HCT116 (cell line): ENCODE data around the gene SAG. TPM values are rescaled to one million over a fixed set of nuclear protein-coding genes. Genes with fewer than 3 reads are reported as not detected.

Source experiments
- ATAC-seq: fragments of 200-7000 bp; cut with Tn5 transposase; 2 replicates; pipeline ENCODE4 v1.9.1; 2020; ENCODE audit warnings: mild to moderate bottlenecking, moderate library complexity
- BruUV-seq: library from RNA; stranded (reverse); fragments of 400-500 nt; replicated peaks from 2 replicates; lab custom pipeline; 2021; lab: Mats Ljungman, UMichigan
- CTCF ChIA-PET: fragments of 300-600 bp; sonication (Branson Sonifier 250); formaldehyde crosslinking; loops from one replicate; lab custom pipeline; 2021; ENCODE audit warnings: antibody characterized with exemption; lab: Charles Lee
- POLR2A ChIA-PET: fragments of 300-600, 350-600 bp; sonication (Branson Sonifier 250); formaldehyde crosslinking; loops from one replicate; lab custom pipeline; 2021; ENCODE audit warnings: antibody characterized with exemption; lab: Charles Lee
- RAD21 ChIA-PET, 2 experiments: fragments of 300-600 bp; sonication (Branson Sonifier 250); formaldehyde crosslinking; loops; one replicate each; lab custom pipeline; 2023; ENCODE audit warnings: low total read pairs in 2 of 2; ENCODE audit not compliant: uncharacterized antibody in 2 of 2, unreplicated experiment in 2 of 2, low non-redundant PET in 1 of 2; lab: Charles Lee
- DNase-seq: peaks from one replicate; pipeline ENCODE4 v3.0.0-alpha.2; 2010; ENCODE audit warnings: low read depth, low spot score
- H2AFZ ChIP-seq: fragments of 200-600 bp; shearing (Covaris generic), sonication (generic); 2 replicates; pipeline ENCODE4 v1.6.1; 2017; ENCODE audit warnings: low read depth, mixed run types, mixed read lengths, antibody characterized with exemption, low read length; ENCODE audit not compliant: poor library complexity, severe bottlenecking
- H3K27ac ChIP-seq: 2 replicates; pipeline ENCODE4 v1.5.1; 2012; ENCODE audit warnings: low read depth, low read length
- H3K27me3 ChIP-seq: fragments of 200-600 bp; sonication (generic); 2 replicates; pipeline ENCODE4 v1.6.1; 2016; ENCODE audit warnings: mixed run types, low read length, mixed read lengths; ENCODE audit not compliant: insufficient read depth
- H3K36me3 ChIP-seq, 2 experiments: fragments of 200-500 bp in 1 of 2; fragments of 200-600 bp in 1 of 2; sonication (Bioruptor generic) in 1 of 2; sonication (generic) in 1 of 2; 2 replicates each; pipeline versions ENCODE4 v1.5.1 to v1.6.1; 2014 to 2016; ENCODE audit warnings: low read length in 2 of 2, inconsistent platforms in 1 of 2, mixed read lengths in 1 of 2, mixed run types in 1 of 2; ENCODE audit not compliant: insufficient read depth in 2 of 2, control insufficient read depth in 1 of 2
- H3K4me1 ChIP-seq, 2 experiments: fragments of 200-600 bp in 1 of 2; sonication (generic) in 1 of 2; 2 replicates each; pipeline versions ENCODE4 v1.5.1 to v1.6.1; 2012 to 2017; ENCODE audit warnings: low read length in 2 of 2, inconsistent platforms in 1 of 2, mild to moderate bottlenecking in 1 of 2, mixed read lengths in 1 of 2, mixed run types in 1 of 2, moderate library complexity in 1 of 2; ENCODE audit not compliant: insufficient read depth in 2 of 2, control insufficient read depth in 1 of 2
- H3K4me2 ChIP-seq: fragments of 200-600 bp; sonication (generic); 2 replicates; pipeline ENCODE4 v1.6.1; 2017; ENCODE audit warnings: mixed run types, low read length, mixed read lengths
- H3K4me3 ChIP-seq, 2 experiments: fragments of 200-600 bp in 1 of 2; sonication (generic) in 1 of 2; replicated peaks in 1 of 2; 2 replicates each; pipeline ENCODE4 v1.5.1; 2011 to 2016; ENCODE audit warnings: low read length in 2 of 2, control low read depth in 1 of 2, low read depth in 1 of 2, mild to moderate bottlenecking in 1 of 2, mixed read lengths in 1 of 2, mixed run types in 1 of 2
- H3K79me2 ChIP-seq: fragments of 200-600 bp; sonication (generic); 2 replicates; pipeline ENCODE4 v1.6.1; 2017; ENCODE audit warnings: mild to moderate bottlenecking, mixed run types, low read length, moderate library complexity, mixed read lengths; ENCODE audit not compliant: insufficient read depth
- H3K9ac ChIP-seq: fragments of 200-600 bp; sonication (generic); 2 replicates; pipeline ENCODE4 v1.6.1; 2016; ENCODE audit warnings: low read length, mixed read lengths
- H3K9me2 ChIP-seq: fragments of 200-600 bp; sonication (generic), shearing (Covaris generic); 2 replicates; pipeline ENCODE4 v1.6.1; 2017; ENCODE audit warnings: mixed run types, mild to moderate bottlenecking, moderate library complexity; ENCODE audit not compliant: insufficient read depth
- H3K9me3 ChIP-seq, 2 experiments: fragments of 200-500 bp in 1 of 2; fragments of 200-600 bp in 1 of 2; sonication (Bioruptor generic) in 1 of 2; sonication (generic) in 1 of 2; 2 replicates each; pipeline ENCODE4 v1.6.1; 2014 to 2017; ENCODE audit warnings: low read length in 2 of 2, mixed read lengths in 2 of 2, inconsistent platforms in 1 of 2, low read depth in 1 of 2, mild to moderate bottlenecking in 1 of 2, mixed run types in 1 of 2, moderate library complexity in 1 of 2; ENCODE audit not compliant: control insufficient read depth in 1 of 2, insufficient read depth in 1 of 2
- H4K20me1 ChIP-seq: fragments of 200-600 bp; sonication (generic), shearing (Covaris generic); 2 replicates; pipeline ENCODE4 v1.6.1; 2017; ENCODE audit warnings: mixed run types, mild to moderate bottlenecking, moderate library complexity; ENCODE audit not compliant: insufficient read depth
- EGR1 ChIP-seq: IDR thresholded peaks from 2 replicates; pipeline ENCODE4 v1.6.1; 2012; ENCODE audit warnings: low read depth
- EZH2 ChIP-seq: fragments of 200-600 bp; sonication (generic); IDR thresholded peaks from 2 replicates; pipeline ENCODE4 v1.6.1; 2017; ENCODE audit warnings: antibody characterized with exemption, mixed run types
- EZH2phosphoT487 ChIP-seq: fragments of 200-600 bp; IDR thresholded peaks from 2 replicates; pipeline ENCODE4 v1.6.1; 2018; ENCODE audit warnings: antibody characterized with exemption, borderline replicate concordance
- POLR2A ChIP-seq: IDR thresholded peaks from 2 replicates; pipeline ENCODE4 v1.7.0; 2011; ENCODE audit warnings: borderline replicate concordance; ENCODE audit not compliant: insufficient read depth, insufficient read length; ENCODE audit errors: extremely low read depth
- POLR2AphosphoS5 ChIP-seq: IDR thresholded peaks from 2 replicates; pipeline ENCODE4 v1.6.1; 2011; ENCODE audit warnings: mild to moderate bottlenecking, low read depth, low read length, moderate library complexity
- SP1 ChIP-seq: IDR thresholded peaks from 2 replicates; pipeline ENCODE4 v1.6.1; 2012; ENCODE audit warnings: low read depth
- TCF7L2 ChIP-seq: IDR thresholded peaks from 2 replicates; pipeline ENCODE4 v1.7.0; 2011; ENCODE audit warnings: borderline replicate concordance, inconsistent platforms; ENCODE audit not compliant: insufficient read depth, insufficient read length; ENCODE audit errors: extremely low read depth
- YY1 ChIP-seq: IDR thresholded peaks from 2 replicates; pipeline ENCODE4 v1.6.1; 2011; ENCODE audit warnings: low read length, low read depth, moderate library complexity, mild to moderate bottlenecking; ENCODE audit not compliant: insufficient replicate concordance; ENCODE audit errors: extremely low read depth
- ZNF274 ChIP-seq: fragments of 200-500 bp; sonication (Bioruptor generic); IDR thresholded peaks from 2 replicates; pipeline ENCODE4 v1.6.1; 2014; ENCODE audit warnings: mild to moderate bottlenecking, low read depth, low read length, inconsistent platforms
- intact Hi-C: fragments of 100-400 bp; cut with micrococcal nuclease; formaldehyde crosslinking; loops from 2 replicates; pipeline ENCODE4 v1.10.0; 2022
- total RNA-seq: library from RNA; stranded (reverse); gene quantifications from one replicate; pipeline ENCODE4 v1.2.1, GENCODE V29; 2021; ENCODE audit not compliant: unreplicated experiment
- TF ChIP-seq, protein P1 (sequence below): IDR thresholded peaks from 2 replicates; pipeline ENCODE4 v1.6.1; 2011; ENCODE audit warnings: mild to moderate bottlenecking, low read length, moderate library complexity; ENCODE audit not compliant: insufficient replicate concordance; ENCODE audit errors: extremely low read depth
- TF ChIP-seq, protein P2 (sequence below), 3 experiments: fragments of 200-600 bp in 1 of 3; sonication (generic) in 1 of 3; IDR thresholded peaks in 2 of 3; conservative IDR thresholded peaks in 1 of 3; 2 replicates each; pipeline ENCODE4 v1.5.1; 2012 to 2017; ENCODE audit warnings: low read depth in 2 of 3, low read length in 2 of 3, antibody characterized with exemption in 1 of 3, borderline replicate concordance in 1 of 3, control low read depth in 1 of 3, mild to moderate bottlenecking in 1 of 3, mixed read lengths in 1 of 3, mixed run types in 1 of 3, moderate library complexity in 1 of 3; ENCODE audit not compliant: insufficient read depth in 1 of 3
- TF ChIP-seq, protein P3 (sequence below): IDR thresholded peaks from 2 replicates; pipeline ENCODE4 v1.6.1; 2012

The SAG gene
- total RNA-seq, 1 experiment from 2014 or later = not detected

DNA sequence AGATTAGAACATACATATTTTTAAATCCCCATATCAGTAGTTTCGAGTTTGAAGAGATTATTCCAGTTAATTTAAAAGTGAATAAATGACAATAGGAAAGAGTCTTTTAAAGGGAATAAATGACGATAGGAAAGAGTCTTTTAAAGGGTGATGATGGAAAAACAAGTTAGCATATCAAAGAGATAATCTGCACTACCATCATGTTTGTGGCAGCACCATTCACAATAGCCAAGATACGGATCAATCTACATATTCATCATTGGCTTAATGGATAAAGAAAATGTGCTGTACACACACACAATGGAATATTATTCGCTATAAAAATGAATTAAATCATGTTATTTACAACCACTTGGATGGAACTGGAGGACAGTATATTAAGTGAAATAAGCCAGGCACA is 41.1 kb upstream of the SAG start:
- no peaks in the 10 kb centered on the region for H3K27me3 ChIP-seq
- BruUV-seq = no TSS peak
- H3K9ac ChIP-seq = no peak overlapping the region
- no peak overlapping the region for H3K4me2 ChIP-seq
- H3K36me3 ChIP-seq = peaks cover 61 to 74% of the 10 kb centered on the region in 2 experiments
- DNase-seq (no peak), ATAC-seq (no peak)
- H3K9me2 ChIP-seq = no peaks in the 10 kb centered on the region
- no peaks in the 10 kb centered on the region for H3K4me1 ChIP-seq
- ChIA-PET RAD21 (no interaction called here), POLR2A (no interaction called here), CTCF (no interaction called here)
- no peaks in the 10 kb centered on the region for H3K9me3 ChIP-seq
- no peak overlapping the region for H3K4me3 ChIP-seq
- TF ChIP-seq YY1 = no peak
- TF ChIP-seq, protein P1, sequence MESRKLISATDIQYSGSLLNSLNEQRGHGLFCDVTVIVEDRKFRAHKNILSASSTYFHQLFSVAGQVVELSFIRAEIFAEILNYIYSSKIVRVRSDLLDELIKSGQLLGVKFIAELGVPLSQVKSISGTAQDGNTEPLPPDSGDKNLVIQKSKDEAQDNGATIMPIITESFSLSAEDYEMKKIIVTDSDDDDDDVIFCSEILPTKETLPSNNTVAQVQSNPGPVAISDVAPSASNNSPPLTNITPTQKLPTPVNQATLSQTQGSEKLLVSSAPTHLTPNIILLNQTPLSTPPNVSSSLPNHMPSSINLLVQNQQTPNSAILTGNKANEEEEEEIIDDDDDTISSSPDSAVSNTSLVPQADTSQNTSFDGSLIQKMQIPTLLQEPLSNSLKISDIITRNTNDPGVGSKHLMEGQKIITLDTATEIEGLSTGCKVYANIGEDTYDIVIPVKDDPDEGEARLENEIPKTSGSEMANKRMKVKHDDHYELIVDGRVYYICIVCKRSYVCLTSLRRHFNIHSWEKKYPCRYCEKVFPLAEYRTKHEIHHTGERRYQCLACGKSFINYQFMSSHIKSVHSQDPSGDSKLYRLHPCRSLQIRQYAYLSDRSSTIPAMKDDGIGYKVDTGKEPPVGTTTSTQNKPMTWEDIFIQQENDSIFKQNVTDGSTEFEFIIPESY = no peak
- no peak for TF ChIP-seq EZH2phosphoT487
- no peak for TF ChIP-seq EZH2
- no peak for TF ChIP-seq POLR2AphosphoS5
- TF ChIP-seq, protein P2, sequence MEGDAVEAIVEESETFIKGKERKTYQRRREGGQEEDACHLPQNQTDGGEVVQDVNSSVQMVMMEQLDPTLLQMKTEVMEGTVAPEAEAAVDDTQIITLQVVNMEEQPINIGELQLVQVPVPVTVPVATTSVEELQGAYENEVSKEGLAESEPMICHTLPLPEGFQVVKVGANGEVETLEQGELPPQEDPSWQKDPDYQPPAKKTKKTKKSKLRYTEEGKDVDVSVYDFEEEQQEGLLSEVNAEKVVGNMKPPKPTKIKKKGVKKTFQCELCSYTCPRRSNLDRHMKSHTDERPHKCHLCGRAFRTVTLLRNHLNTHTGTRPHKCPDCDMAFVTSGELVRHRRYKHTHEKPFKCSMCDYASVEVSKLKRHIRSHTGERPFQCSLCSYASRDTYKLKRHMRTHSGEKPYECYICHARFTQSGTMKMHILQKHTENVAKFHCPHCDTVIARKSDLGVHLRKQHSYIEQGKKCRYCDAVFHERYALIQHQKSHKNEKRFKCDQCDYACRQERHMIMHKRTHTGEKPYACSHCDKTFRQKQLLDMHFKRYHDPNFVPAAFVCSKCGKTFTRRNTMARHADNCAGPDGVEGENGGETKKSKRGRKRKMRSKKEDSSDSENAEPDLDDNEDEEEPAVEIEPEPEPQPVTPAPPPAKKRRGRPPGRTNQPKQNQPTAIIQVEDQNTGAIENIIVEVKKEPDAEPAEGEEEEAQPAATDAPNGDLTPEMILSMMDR (IDR thresholded peaks at IDR 0.05 in 2 of 3, conservative IDR thresholded peaks at IDR 0.05 in 1 of 3; ENCODE audit: borderline replicate concordance in 1 of 3, insufficient read depth in 1 of 3, low read depth in 2 of 3, low read length in 2 of 3) = no peak
- TF ChIP-seq EGR1 = no peak
- no peak for TF ChIP-seq SP1
- TF ChIP-seq ZNF274 = no peak
- TF ChIP-seq, protein P3, sequence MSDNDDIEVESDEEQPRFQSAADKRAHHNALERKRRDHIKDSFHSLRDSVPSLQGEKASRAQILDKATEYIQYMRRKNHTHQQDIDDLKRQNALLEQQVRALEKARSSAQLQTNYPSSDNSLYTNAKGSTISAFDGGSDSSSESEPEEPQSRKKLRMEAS = no peak
- TF ChIP-seq POLR2A = no peak
- TF ChIP-seq TCF7L2 = no peak
- H3K79me2 ChIP-seq = peaks cover 36% of the 10 kb centered on the region
- intact Hi-C loops = no loop called here
- H2AFZ ChIP-seq = no peak overlapping the region
- H3K27ac ChIP-seq = no peak overlapping the region
- H4K20me1 ChIP-seq = no peaks in the 10 kb centered on the region
